Kidney tubule cell (primary cell): ENCODE results near the gene NOVA2.

Experiments used
- DNase-seq: peaks from one replicate; pipeline ENCODE4 v3.0.0-alpha.2; 2018; ENCODE audit warnings: low spot score

Gene NOVA2

GRCh38 chr19:45973553-45974338 lies at the start of gene NOVA2:
Gene NOVA2 (minus strand): TSS chr19:45973865. CDS start chr19:45973351, 514 bp downstream.
- DNase-seq, result peak; percentile 32

DNA sequence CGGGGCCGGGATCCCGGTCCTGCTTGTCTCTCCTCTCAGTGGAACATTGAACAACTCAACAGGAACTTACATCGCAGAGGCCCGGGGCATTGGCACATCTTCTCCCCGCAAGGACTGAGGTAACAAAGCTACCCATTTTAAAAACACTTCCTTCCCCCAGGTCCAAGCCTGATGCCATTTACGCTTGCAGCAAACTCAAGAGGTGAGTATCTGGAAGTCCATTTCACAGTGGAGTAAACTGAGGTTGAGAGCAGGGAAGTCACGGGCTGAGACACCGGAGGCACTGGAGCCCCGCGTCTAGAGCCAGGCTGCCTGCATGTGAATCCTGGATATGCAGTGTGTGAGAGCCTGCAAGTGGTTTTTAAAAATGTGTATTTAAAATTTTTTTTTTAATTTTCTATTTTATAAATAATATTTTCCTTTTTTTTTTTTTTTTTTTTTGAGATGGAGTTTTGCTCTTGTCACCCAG lies 49.7 kb upstream of the NOVA2 start:
- DNase-seq, result no peak

DNA sequence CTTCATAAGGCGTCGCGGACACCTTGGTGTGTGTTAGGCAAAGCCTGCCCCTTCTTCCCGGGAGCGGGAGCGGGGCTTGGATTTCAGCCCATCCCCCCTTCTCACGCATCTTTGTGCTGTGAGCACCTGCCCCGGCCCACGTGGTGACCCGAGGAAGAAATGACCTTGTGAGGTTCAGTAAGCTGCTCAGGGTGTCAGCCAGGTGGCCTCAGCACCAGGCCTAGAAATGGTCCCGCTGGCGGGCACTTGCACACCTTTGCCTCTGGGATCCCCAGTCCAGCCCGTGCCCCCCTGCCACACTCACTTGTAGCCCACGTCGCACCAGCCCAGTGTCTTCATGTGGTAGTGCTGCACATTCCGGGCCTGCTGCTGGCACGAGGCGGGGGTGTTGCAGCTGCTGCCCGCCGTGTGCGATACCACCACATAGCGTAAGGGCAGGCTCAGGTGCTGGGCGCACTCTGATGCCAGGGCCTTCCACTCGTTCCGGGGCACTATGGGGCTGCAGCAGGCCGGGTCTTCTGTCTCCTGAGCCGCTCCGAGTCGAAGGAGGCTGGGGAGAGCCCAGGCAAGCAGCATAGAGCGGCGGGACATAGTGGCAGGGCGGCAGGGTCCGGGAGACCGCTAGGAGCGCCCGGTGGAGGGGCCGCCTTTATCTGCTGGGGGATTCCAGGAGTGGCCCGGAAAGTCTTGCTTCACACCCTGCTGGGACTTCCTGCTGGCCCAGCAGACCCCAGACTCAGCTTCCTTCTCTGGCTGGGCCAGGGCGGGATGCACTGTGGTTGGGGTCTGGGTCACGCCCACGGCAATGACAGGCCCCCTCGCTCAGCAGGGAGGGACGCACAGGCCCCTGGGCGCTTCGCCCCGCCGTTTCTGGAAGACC lies 49.0 kb upstream of the NOVA2 start, which contains the start of gene PGLYRP1:
TSS of gene PGLYRP1 (minus strand) at position 623 of the 880 bp plus-strand sequence. CDS start at position 591, 32 bp downstream.
- DNase-seq, result no peak

DNA sequence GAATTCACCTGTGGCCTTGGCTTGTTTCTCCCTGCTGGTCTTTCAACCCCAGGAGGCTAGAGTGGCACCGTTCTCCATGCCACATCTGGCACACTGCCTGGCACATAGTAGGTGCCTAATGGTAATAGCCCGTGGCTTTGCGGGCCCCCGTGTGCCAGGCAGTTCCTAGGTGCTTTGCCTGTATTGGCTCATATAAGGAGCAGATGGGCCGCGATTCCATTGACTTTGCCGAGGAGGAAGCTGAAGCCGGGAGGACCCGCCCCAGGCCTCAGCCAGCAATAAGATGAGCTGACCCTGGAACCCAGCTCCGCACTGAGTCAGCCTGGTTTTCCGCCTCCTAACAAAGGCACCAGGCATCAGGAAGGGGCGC lies 48.4 kb upstream of the NOVA2 start:
- no peak for DNase-seq

GRCh38 chr19:46021531-46022041 lies 47.9 kb upstream of the NOVA2 start:
- no peak for DNase-seq

GRCh38 chr19:46020819-46021125 lies 47.1 kb upstream of the NOVA2 start:
- DNase-seq, result no peak

- no peak for DNase-seq
These were observed 45.6 kb upstream of the NOVA2 start for GRCh38 chr19:46019270-46019669.

- DNase-seq, result no peak
These were observed 45.1 kb upstream of the NOVA2 start for GRCh38 chr19:46018729-46019251.

DNA sequence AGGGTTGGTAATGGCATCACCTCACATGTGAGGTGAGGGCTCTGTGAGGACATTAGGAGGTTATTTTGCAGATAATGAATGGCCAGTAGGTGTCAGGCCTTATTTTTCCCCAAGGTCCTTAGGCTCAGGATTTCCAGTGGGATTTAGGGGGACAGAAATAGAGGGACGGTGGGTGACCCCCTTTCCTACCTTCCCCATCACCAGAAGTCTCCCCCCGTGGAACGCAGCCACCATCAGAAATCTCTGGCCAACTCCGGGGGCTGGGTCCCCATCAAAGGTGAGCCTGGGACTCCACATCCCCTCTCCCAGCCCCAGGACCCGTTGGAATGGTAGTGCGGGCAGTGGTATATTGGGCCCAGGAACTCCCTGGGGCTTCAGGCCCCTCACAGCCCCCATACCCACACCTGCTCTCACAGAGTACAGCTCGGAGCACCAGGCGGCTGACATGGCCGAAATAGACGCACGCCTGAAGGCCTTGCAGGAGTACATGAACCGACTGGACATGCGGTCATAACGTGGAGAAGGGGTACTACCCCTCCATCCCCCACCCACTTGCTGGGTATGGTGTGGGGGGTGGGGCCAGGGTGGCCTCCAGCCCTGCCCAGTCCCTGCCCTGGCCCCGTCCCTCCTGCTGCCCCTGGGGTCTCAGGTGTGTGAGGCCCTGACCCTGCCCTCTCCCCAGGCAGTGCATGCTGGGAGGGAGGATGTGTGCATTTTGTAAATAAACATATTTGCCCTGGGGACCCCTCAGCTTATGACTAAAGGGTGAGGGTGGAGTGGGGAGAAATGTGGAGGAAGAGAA lies 44.4 kb upstream of the NOVA2 start:
- no peak for DNase-seq

DNA sequence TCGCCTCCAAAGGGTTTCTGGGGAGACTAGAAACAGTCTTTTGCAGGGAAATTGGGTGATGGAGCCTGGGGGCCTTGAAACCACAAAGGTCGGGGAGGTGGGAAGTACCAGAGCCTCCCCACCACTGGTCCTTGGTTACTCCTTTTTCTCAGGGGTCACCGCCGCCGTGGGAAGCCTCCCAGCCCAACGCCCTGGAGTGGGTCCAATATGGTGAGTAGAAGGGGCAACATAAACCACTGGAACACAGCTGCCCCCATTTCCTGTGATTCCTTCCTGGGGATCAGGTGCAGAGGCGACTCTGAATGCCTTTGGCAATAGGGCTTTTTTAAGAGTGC lies 43.4 kb upstream of the NOVA2 start:
- no peak for DNase-seq

DNA sequence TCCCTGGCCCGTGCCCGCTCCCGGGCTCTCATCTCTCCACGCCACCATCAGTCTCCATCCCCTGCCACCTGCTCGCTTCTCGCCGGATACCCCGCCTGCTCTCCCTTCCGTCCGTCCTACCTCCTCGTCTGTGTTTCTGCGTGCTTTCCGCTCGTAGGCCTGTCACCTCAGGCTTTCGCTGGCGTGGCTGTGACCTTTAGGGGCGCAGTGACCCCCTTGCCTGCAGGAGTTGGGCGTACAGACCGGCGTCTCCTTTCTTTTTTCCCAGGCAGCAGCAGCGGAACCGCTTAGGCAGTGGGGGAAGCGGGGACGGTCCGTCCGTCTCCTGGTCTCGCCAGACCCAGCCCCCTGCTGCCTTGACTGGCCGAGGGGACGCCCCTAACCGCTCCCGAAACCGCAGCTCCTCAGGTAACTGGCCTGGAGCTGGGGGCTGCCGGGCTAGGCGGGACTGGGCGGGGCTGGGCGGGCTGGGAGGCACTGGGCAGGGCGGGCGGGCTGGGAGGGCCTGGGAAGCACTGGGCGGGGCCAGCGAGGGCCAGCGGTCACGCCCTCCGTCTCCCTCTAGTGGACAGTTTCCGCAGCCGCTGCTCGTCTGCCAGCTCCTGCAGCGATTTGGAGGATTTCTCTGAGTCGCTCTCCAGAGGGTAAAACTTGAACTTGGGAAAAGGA lies 42.9 kb upstream of the NOVA2 start:
- DNase-seq, result peak; percentile 75

DNA sequence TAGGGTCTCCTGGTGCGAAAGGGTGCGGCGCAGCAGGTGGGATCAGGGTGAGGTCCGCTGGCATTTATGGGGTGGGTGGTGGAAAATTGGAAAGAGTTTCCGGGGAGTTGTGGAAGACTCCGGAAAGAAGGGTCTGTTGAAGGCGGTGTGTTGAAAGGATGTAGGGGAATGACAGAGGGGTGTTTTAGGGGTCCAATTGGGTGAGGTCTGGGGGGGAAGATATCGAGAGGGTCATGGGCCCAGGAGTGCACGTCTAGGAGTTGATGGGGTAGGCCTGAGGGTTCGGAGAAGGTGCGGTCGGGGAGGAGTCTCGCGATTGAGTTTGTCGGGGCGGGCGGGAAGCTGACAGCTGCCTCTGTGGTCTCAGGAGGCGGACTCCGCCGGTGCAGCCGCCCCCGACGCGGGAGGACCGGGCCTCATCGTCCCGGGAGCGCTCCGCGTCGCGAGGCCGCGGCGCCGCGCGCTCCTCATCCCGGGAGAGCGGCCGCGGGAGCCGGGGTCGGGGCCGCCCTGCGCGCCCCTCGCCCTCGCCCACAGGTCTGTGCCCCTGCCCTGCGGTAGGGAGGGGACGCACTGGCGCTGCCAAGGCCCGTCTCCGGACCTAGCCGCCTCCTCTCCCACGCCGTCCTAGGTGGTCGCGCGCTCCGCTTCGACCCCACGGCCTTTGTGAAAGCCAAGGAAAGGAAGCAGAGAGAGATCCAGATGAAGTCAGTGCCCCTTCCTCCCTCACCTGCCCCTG lies 42.2 kb upstream of the NOVA2 start:
- DNase-seq, result no peak

- peak; percentile 82 for DNase-seq
These were observed 41.4 kb upstream of the NOVA2 start for GRCh38 chr19:46014941-46015686.

GRCh38 chr19:46014534-46014933 lies 40.9 kb upstream of the NOVA2 start:
- DNase-seq, result no peak

GRCh38 chr19:46009530-46010510 lies 36.2 kb upstream of the NOVA2 start:
- peak; percentile 73 for DNase-seq

- DNase-seq, result no peak
These were observed 32.7 kb upstream of the NOVA2 start for GRCh38 chr19:46006411-46006810.

DNA sequence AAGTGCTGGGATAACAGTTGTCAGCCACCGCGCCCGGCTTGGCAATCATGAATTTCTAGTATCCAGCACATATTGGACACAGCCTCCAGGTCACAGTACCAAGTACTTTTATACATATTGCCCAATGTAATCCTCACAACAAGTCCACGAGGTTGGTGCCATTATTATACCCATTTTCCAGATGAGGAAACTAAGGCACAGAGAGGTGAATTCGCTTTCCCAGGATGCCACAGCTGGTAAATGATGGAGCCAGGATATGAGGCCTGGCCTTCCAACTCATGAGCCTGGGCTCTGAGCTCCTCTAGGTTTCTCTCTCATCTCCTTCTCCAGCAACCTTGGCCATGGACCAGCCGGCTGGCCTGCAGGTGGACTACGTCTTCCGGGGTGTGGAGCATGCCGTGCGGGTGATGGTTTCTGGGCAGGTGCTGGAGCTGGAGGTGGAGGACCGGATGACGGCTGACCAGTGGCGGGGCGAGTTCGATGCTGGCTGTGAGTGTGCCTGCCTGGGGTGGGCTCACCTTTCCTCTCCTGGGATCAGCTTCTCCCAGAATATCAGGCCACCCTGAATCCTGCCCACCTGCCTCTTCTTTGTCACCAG lies 29.1 kb upstream of the NOVA2 start:
- DNase-seq, result no peak
